Measurements from ENCODE around the gene EIF2B4. TPM values are rescaled to one million over a fixed set of nuclear protein-coding genes. Genes with fewer than 3 reads are reported as not detected.

EIF2B4 gene
- total RNA-seq, 5 donors from 2014 or later (not counting 1 experiment from before 2014, with no cell fraction given), result 35.6 to 50.3 (median 40.5) TPM

DNA sequence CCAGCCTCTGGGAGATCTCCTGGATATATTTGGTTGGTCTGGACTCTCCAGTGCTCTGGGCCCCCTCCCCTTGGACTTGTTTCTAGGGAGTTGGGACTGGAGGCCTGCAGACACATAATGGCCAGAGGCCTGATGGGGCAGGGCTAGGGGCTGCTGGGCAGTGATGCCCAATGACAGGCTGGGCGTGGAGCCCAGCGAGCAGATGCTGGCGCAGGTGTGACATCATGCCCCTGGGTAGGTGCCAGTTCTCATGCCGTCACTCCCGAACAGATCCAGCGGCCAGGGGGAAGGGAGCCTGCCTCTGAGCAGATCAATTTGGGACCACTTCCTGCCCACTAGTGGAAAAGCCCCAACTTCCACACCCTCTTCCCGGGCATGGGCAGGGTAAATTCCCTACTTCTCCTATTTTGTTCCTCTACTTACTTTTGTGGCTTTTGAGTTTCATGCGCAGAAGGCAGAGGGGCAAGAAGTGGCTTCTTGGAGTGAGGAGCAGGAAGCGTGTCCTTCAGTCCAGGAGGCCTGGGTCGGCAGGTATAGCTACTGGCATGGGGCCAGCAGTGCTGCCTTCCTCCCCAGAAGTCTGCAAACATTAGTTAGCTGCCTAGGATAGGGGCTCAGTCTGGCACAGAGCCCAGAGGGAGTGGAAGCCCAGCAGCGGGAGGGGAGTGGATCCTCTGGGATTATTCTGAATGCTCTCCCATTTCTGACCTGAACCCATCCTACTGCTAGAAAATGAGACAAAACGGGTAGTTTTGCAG lies 53.3 kb downstream of the EIF2B4 start:
- H3K27me3 Mint-ChIP-seq, result no peaks in the 10 kb centered on the region
- no peak overlapping the region for H3K27ac ChIP-seq (ENCODE audit: low read length)
- peaks cover 7 to 13% of the 10 kb centered on the region in 2 donors for H3K36me3 ChIP-seq (ENCODE audit: control insufficient read depth in 2 of 2, extremely low read depth in 1 of 2, insufficient read depth in 1 of 2, low read length in 1 of 2)
- H3K9me3 ChIP-seq, result no peaks in the 10 kb centered on the region
- CTCF ChIA-PET, result interaction anchor here in 1 of 2 donors (2.6 kb wide), 1 partner anchor 14 kb away, joined by 7 read pairs; no protein-coding TSS in a partner anchor
- DNase-seq, result no peak
- WGBS (ENCODE audit: insufficient coverage), result 97% methylated on average over 10 of the region's 12 CpGs
- H3K27ac Mint-ChIP-seq, result no peak overlapping the region
- peaks cover 17% of the 10 kb centered on the region for H3K36me3 Mint-ChIP-seq
- no peak overlapping the region for H3K4me3 ChIP-seq (ENCODE audit: control insufficient read depth in 1 of 2, extremely low read depth in 1 of 2, low read length in 1 of 2)
- H3K4me1 ChIP-seq (ENCODE audit: control insufficient read depth in 1 of 2, extremely low read depth in 1 of 2, insufficient read depth in 2 of 2, low read length in 2 of 2), result peaks cover 2 to 3% of the 10 kb centered on the region in 2 experiments
- no peak overlapping the region for H3K4me3 Mint-ChIP-seq
- POLR2A ChIA-PET, result no interaction called here
- H3K9me3 Mint-ChIP-seq, result no peaks in the 10 kb centered on the region
- no peak for ATAC-seq (replicated peaks in 1 of 4)
- no peaks in the 10 kb centered on the region for H3K27me3 ChIP-seq (replicated peaks in 1 of 2; ENCODE audit: control insufficient read depth in 2 of 2, extremely low read depth in 1 of 2, insufficient read depth in 2 of 2, low read length in 1 of 2)
- peaks cover 4 to 11% (median 5%) of the 10 kb centered on the region in 3 donors for H3K4me1 Mint-ChIP-seq

DNA sequence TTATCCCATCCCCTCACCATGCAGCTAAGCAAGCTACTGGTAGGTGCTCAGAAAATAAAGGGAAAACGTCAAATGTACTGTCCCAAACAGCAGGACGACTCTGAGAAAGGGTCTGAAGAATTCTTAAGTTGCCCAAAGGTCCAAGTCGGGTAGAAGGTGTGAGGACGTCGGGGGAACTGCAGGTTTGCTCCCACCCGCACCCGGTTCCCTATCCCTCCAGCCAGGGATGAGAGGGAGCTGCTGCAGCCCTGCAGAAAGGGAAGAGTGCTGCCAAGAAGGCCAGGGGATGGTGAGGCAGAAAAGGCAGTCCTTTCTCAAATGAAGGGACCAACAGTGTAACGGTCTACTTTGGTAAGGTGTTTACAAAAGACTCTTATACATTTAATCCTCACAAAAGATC lies 55.0 kb downstream of the EIF2B4 start:
- no peaks in the 10 kb centered on the region for H3K27me3 Mint-ChIP-seq
- no peak overlapping the region for H3K4me3 Mint-ChIP-seq
- Histone ChIP-seq H3K27ac (ENCODE audit: low read length) (no peak overlapping the region), H3K27me3 (replicated peaks in 1 of 2; ENCODE audit: control insufficient read depth in 2 of 2, extremely low read depth in 1 of 2, insufficient read depth in 2 of 2, low read length in 1 of 2) (no peaks in the 10 kb centered on the region), H3K4me3 (ENCODE audit: control insufficient read depth in 1 of 2, extremely low read depth in 1 of 2, low read length in 1 of 2) (no peak overlapping the region), H3K9me3 (no peaks in the 10 kb centered on the region), H3K36me3 (ENCODE audit: control insufficient read depth in 2 of 2, extremely low read depth in 1 of 2, insufficient read depth in 1 of 2, low read length in 1 of 2) (peaks cover 17 to 18% of the 10 kb centered on the region in 2 donors), H3K4me1 (ENCODE audit: control insufficient read depth in 1 of 2, extremely low read depth in 1 of 2, insufficient read depth in 2 of 2, low read length in 2 of 2) (peaks cover 0 to 2% of the 10 kb centered on the region in 2 experiments)
- WGBS (ENCODE audit: insufficient coverage), result 98% methylated on average over 7 of the region's 8 CpGs
- CTCF ChIA-PET, result interaction anchor here in 1 of 2 donors (0.5 kb wide), 1 partner anchor 981 kb away, joined by 3 read pairs; no protein-coding TSS in a partner anchor
- H3K4me1 Mint-ChIP-seq, result no peaks in the 10 kb centered on the region
- POLR2A ChIA-PET, result no interaction called here
- ATAC-seq (replicated peaks in 1 of 4) (no peak), DNase-seq (no peak)
- H3K27ac Mint-ChIP-seq, result no peak overlapping the region
- H3K9me3 Mint-ChIP-seq, result no peaks in the 10 kb centered on the region
- H3K36me3 Mint-ChIP-seq, result peaks cover 20% of the 10 kb centered on the region

DNA sequence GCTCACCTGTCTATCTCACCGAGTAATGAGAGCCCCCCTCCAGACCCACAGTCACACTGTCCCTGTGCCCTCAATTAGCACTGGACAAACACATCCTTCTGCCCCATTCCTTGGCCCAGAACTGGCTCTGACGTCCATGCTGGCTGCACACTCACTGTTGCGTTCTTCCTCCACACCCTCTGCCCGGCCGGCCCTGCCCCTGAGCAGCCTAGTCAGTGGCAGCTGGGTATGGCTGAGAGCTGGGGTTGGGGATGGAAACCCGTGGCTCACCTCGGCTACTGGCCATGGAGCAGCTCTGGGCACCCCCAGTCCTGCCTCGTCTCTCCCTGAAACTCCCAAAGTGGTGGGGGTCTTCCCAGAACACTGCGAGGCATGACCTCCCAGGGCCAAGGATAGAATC lies 55.4 kb downstream of the EIF2B4 start:
- Histone ChIP-seq H3K27me3 (replicated peaks in 1 of 2; ENCODE audit: control insufficient read depth in 2 of 2, extremely low read depth in 1 of 2, insufficient read depth in 2 of 2, low read length in 1 of 2) (no peaks in the 10 kb centered on the region), H3K4me1 (ENCODE audit: control insufficient read depth in 1 of 2, extremely low read depth in 1 of 2, insufficient read depth in 2 of 2, low read length in 2 of 2) (peaks cover 0 to 2% of the 10 kb centered on the region in 2 experiments), H3K36me3 (ENCODE audit: control insufficient read depth in 2 of 2, extremely low read depth in 1 of 2, insufficient read depth in 1 of 2, low read length in 1 of 2) (peaks cover 18 to 19% of the 10 kb centered on the region in 2 donors), H3K9me3 (no peaks in the 10 kb centered on the region), H3K4me3 (ENCODE audit: control insufficient read depth in 1 of 2, extremely low read depth in 1 of 2, low read length in 1 of 2) (no peak overlapping the region), H3K27ac (ENCODE audit: low read length) (no peak overlapping the region)
- Mint-ChIP-seq H3K36me3 (peaks cover 23% of the 10 kb centered on the region), H3K27ac (no peak overlapping the region), H3K4me1 (no peaks in the 10 kb centered on the region), H3K27me3 (no peaks in the 10 kb centered on the region), H3K4me3 (no peak overlapping the region), H3K9me3 (no peaks in the 10 kb centered on the region)
- POLR2A ChIA-PET, result no interaction called here
- 100% methylated on average over 2 of the region's 9 CpGs for WGBS (ENCODE audit: insufficient coverage)
- CTCF ChIA-PET, result interaction anchor here in 1 of 2 donors (0.5 kb wide), 1 partner anchor 981 kb away, joined by 3 read pairs; no protein-coding TSS in a partner anchor
- ATAC-seq (replicated peaks in 1 of 4) (no peak), DNase-seq (no peak)

Other genes with a start within 250 kb of the EIF2B4 start
- 1 to 10 TPM in 3 of 5 donors, under 1 TPM in 2; 0.66 to 1.4 (median 1.2) TPM for gene ABHD1, start 246.5 kb downstream of the EIF2B4 start, total RNA-seq
- 10 to 100 TPM; 23.3 to 62.2 (median 59.9) TPM for gene PREB, start 235.7 kb downstream of the EIF2B4 start, total RNA-seq
- gene PRR30, start 230.9 kb downstream of the EIF2B4 start, total RNA-seq, result not detected
- gene TCF23, start 221.3 kb downstream of the EIF2B4 start, total RNA-seq, result not detected
- gene ATRAID, start 158.3 kb downstream of the EIF2B4 start, total RNA-seq, result 100 to 1,000 TPM in 2 of 5 donors, 10 to 100 TPM in 3; 78.9 to 106 (median 96.0) TPM
- gene SLC5A6, start 158.1 kb downstream of the EIF2B4 start, total RNA-seq, result 100 to 1,000 TPM in 2 of 5 donors, 10 to 100 TPM in 3; 37.5 to 214 (median 43.0) TPM
- 10 to 100 TPM; 38.5 to 78.2 (median 65.4) TPM for gene CAD, start 153.0 kb downstream of the EIF2B4 start, total RNA-seq
- gene SLC30A3, start 107.3 kb downstream of the EIF2B4 start, total RNA-seq, result under 1 TPM in 2 of 5 donors, not detected in 3; 0.06 to 0.26 TPM
- gene DNAJC5G, start 94.9 kb downstream of the EIF2B4 start, total RNA-seq, result not detected
- not detected for gene TRIM54, start 87.9 kb downstream of the EIF2B4 start, total RNA-seq
- 1 to 10 TPM; 1.8 to 7.8 (median 4.2) TPM for gene UCN, start 61.9 kb downstream of the EIF2B4 start, total RNA-seq
- 10 to 100 TPM; 64.5 to 99.1 (median 93.6) TPM for gene MPV17, start 47.2 kb downstream of the EIF2B4 start, total RNA-seq
- gene GTF3C2, start 13.6 kb downstream of the EIF2B4 start, total RNA-seq, result 10 to 100 TPM; 69.8 to 89.9 (median 82.1) TPM
- gene SNX17, start 278 bp upstream of the EIF2B4 start, total RNA-seq, result 100 to 1,000 TPM in 3 of 5 donors, 10 to 100 TPM in 2; 77.9 to 130 (median 121) TPM
- gene ZNF513, start 10.4 kb upstream of the EIF2B4 start, total RNA-seq, result 10 to 100 TPM; 20.6 to 27.0 (median 21.9) TPM
- 10 to 100 TPM; 40.9 to 65.9 (median 62.4) TPM for gene PPM1G, start 39.3 kb upstream of the EIF2B4 start, total RNA-seq
- 100 to 1,000 TPM in 4 of 5 donors, 10 to 100 TPM in 1; 99.1 to 187 (median 109) TPM for gene NRBP1, start 58.3 kb upstream of the EIF2B4 start, total RNA-seq
- gene KRTCAP3, start 72.0 kb upstream of the EIF2B4 start, total RNA-seq, result 10 to 100 TPM; 12.3 to 21.1 (median 19.7) TPM
- 10 to 100 TPM; 14.6 to 25.3 (median 17.3) TPM for gene IFT172, start 119.4 kb upstream of the EIF2B4 start, total RNA-seq
- gene FNDC4, start 124.9 kb upstream of the EIF2B4 start, total RNA-seq, result under 1 TPM; 0.13 to 0.98 (median 0.50) TPM
- under 1 TPM in 2 of 5 donors, not detected in 3; 0.23 to 0.28 TPM for gene GCKR, start 126.5 kb upstream of the EIF2B4 start, total RNA-seq
- gene ZNF512, start 212.7 kb upstream of the EIF2B4 start, total RNA-seq, result 10 to 100 TPM; 38.9 to 52.1 (median 49.7) TPM

All from T-cell (primary cell).